ENCODE measurements around the gene LRRC8E.
"Not testable (repeated sequence)": the region's sequence is repeated elsewhere in the genome, so short reads cannot be mapped to it uniquely, and the experiment has no call there.

Gene LRRC8E

DNA sequence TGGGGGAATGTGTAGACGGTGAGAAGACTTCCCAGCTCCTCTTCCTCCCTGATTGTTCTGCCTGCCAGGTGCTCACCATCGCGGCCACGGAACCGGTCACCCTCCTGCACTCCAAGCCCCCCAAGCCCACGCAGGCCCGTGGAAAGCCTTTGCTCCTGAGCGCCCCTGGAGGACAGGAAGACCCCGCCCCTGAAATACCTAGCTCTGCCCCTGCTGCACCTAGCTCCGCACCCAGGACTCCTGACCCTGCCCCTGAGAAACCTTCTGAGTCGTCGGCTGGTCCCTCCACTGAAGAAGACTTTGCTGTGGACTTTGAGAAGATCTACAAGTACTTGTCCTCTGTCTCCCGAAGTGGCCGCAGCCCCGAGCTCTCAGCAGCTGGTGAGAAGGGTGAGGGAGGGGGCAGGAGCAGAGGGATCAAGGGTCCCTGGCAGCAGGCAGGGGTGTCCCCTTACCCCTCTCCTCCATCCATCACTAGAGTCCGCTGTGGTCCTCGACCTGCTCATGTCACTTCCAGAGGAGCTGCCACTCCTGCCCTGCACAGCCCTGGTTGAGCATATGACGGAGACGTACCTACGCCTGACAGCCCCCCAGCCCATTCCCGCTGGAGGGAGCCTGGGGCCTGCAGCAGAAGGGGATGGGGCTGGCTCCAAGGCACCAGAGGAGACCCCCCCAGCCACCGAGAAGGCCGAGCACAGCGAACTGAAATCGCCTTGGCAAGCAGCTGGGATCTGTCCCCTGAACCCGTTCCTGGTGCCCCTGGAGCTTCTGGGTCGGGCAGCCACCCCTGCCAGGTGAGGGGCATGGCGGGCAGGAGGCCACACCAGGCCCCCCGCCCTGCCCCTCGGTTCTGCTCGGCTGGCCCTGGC is 33.9 kb downstream of the LRRC8E start:
- DNase-seq = no peak

- no peak for DNase-seq
Observed at GRCh38 chr19:7922836-7923195, 34.5 kb downstream of the LRRC8E start.

- no peak for DNase-seq
Observed at GRCh38 chr19:7923295-7924191, 35.2 kb downstream of the LRRC8E start.

DNA sequence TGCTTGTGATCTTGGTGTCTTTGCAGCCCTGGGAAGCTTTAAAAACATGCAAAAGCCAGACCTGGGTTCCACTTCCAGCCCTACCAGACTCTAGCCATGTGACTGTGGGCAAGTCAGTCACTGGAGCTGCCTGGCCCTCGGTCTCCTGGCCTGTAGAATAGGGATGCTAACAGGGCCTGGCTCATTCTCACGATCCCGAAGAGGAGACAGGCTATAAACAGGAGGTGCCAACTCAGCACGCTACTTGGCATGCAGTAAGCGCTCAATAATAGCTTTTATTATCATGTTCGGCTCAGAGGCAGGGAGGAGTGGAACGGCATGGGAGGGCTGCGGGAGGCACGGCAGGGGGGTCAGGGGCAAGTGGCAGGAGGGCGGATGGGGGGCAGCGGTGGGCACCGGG is 35.9 kb downstream of the LRRC8E start:
- no peak for DNase-seq

- no peak for DNase-seq
Observed at GRCh38 chr19:7924651-7925170, 36.4 kb downstream of the LRRC8E start.

GRCh38 chr19:7925171-7925851 is 37.0 kb downstream of the LRRC8E start:
- peak; percentile 95 for DNase-seq

GRCh38 chr19:7926021-7926726 is 37.9 kb downstream of the LRRC8E start, which contains the start of gene CTXN1:
TSS of gene CTXN1 (minus strand) at chr19:7926135. CDS start at chr19:7925538, 597 bp downstream.
- peak; percentile 84 for DNase-seq

GRCh38 chr19:7926727-7927604 is 38.7 kb downstream of the LRRC8E start:
- no peak for DNase-seq

DNA sequence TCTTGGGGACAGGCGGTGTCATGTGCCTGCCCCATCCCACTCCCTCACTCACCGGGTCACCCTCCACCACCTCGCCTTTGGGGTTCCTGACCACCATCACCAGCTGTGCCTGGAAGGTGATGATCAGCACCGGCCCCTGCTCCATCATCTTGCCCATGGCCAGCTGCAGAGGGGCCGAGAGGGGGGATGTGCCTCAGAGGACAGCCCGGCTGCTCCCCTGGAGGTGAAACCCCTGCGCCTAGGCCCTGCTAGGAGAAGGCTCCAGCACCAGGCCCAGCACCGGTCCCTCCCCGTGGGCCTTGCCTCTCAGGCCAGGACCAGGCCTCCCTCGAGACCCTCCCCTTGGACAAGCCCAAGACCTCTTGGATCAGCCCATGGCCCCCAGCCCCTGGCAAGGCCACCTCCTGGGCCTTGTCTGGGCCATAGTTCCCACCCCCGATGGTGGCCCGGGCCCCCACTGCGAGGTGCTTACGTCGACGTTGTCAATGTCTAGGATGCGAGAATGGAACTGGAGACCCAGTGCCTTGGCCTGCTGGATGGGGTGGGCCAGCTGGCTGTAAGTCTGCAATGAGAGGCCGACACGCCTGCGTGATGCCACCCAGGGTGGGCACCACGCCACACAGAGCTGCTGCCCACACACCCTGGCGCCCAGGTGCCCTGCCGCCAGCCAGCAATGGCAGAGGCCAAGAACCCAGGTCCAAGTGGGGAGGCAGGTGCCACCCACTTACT is 39.5 kb downstream of the LRRC8E start:
- no peak for DNase-seq

- DNase-seq = no peak
Observed at GRCh38 chr19:7928334-7928706, 40.0 kb downstream of the LRRC8E start.

DNA sequence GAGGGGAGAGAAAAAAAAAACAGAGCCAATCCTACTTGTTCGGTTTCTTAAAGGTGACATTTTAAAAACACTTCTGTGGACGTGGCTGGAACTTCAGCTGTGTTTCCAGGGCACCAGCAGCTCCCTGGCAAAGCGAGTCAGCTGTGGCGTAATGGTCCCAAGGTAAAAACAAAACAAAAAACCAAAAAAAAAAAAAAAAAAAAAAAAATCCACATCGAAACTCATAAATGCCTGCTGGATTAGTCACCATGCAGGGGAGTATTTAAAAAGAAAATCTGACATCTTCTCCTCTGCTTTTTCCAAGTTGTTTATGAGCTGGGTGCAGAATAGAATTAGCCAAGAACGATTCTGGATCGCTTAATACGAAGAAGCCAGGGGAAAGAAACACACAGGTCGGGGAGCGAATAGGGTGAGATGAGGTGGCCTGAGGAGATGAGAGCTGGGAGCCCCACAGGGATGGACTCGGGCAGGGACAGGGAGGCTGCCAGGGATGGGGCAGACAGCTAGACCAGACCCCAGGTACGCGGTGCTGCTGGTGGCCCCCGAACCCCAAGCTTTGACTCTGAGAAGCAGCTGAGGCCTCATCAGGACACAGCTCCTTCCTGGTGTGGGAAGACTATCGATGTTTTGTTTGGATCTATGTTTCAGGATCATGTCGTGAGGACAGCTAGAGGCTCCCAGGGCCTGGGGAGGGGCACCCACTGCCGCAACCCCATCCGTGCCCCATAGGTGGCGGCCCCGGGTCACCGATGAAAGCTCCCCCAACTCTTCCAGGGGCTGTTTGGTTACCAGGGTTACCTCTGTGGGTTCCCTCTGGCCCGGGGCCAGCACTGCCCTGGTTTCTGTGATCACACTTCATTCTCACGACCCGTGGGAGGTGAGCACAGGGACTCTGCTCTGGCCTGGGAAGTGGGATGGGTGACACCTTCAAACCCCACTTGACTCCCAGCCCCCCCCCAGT is 40.7 kb downstream of the LRRC8E start:
- peak; percentile 45 for DNase-seq

DNA sequence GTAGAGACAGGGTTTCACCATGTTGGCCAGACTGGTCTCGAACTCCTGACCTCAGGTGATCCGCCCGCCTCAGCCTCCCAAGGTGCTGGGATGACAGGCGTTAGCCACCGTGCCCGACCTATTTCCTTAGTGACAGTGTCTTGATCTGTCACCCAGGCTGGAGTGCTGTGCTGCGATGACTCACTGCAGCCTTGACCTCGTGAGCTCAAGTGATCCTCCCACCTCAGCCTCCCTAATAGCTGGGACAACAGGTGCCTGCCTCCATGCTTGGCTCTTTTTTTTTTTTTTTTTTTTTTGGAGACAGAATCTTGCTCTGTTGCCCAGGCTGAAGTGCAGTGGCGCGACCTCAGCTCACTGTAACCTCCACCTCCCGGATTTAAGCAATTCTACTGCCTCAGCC is 41.7 kb downstream of the LRRC8E start:
- DNase-seq = not testable (repeated sequence)

GRCh38 chr19:7930765-7931164 is 42.5 kb downstream of the LRRC8E start:
- no peak for DNase-seq

- DNase-seq = no peak
Observed at GRCh38 chr19:7931221-7932061, 43.1 kb downstream of the LRRC8E start.

- no peak for DNase-seq
Observed at GRCh38 chr19:7932276-7932929, 44.1 kb downstream of the LRRC8E start.

GRCh38 chr19:7932930-7933300 is 44.6 kb downstream of the LRRC8E start:
- no peak for DNase-seq

- no peak for DNase-seq
Observed at GRCh38 chr19:7933411-7933810, 45.1 kb downstream of the LRRC8E start.

Data from retina (tissue), 1 donor.